GM18499 (cell line): Measurements from ENCODE around the gene ADGRD1.

Source experiments
- ATAC-seq: cut with Tn5 transposase; IDR thresholded peaks from one replicate; pipeline ENCODE4 v1.9.1; 2021; ENCODE audit warnings: moderate number of reproducible peaks; ENCODE audit not compliant: insufficient read depth, unreplicated experiment

ADGRD1 gene

DNA sequence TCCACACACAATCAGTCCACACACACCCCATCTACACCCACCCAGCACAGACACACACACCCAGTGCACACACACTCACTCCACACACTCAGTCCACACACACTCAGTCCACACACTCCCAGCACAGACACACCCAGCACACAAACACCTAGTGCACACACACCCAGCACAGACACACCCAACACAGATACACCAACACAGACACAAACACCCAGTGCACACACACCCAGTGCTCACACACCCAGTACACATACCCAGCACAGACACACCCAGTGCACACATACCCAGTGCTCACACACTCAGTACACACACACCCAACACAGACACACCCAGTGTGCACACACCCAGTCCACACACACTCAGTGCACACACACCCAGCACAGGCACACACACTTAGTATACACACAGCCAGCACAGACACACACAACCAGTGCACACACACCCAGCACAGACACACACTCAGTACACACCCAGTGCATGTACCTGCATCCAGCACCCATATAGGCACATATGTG, 63.8 kb downstream of the ADGRD1 start:
- ATAC-seq = no peak

DNA sequence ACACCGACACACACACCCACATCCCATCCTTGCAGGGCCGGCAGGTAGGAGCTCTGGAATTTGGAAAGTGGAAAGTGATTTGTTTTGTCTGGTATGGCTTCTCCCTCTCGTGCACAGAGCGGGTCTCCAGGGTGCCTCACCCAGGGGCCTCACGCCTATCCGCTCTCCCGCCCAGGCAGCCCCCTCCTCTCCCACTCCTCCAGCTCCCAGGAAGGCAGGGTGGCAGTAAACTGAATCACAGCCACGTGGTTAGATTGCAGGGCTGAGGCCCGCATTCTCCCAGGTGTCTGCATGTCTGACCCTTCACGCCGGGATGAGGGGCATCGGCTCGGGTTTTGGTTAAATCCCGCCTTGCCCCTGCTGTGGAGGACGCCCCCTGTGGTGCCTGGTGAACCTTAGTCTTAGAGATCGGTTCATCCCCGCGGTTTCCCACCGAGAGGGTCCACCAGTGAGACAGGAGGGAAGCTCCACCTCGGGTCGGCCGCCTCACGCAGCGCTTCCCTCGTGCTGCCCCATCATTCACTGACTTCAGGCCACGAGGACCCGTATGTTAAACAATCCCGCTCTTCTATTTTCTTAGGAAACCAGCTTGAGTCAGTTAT, 64.4 kb downstream of the ADGRD1 start:
- ATAC-seq = no peak

DNA sequence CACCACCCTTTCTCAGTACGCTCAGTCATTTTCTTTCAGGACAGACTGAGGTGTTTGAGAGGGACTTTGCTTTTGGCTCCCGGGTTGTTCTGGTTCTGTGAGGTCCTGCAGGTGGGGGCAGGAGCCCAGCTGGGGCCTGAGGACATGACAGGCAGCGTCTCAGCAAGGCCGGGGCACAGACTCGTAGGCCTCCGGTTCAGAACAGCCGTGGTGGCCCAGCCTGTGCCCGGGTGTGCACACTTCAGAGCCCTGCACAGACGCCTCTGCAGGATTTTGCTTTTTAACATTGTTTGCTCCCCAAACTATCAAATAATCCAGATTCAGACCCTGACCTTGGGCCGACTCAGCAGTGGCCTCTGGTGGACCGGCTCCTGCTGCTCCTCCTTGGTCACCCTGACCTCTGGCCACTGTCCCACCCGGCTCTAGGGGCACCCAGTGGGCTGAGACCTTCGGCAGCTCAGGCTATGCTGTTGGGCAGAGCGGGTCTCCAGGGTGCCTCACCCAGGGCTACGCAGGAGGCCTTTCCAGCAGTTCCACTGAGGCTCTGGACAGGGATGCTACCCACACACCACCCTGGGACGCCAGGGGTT, 65.2 kb downstream of the ADGRD1 start:
- ATAC-seq = no peak

DNA sequence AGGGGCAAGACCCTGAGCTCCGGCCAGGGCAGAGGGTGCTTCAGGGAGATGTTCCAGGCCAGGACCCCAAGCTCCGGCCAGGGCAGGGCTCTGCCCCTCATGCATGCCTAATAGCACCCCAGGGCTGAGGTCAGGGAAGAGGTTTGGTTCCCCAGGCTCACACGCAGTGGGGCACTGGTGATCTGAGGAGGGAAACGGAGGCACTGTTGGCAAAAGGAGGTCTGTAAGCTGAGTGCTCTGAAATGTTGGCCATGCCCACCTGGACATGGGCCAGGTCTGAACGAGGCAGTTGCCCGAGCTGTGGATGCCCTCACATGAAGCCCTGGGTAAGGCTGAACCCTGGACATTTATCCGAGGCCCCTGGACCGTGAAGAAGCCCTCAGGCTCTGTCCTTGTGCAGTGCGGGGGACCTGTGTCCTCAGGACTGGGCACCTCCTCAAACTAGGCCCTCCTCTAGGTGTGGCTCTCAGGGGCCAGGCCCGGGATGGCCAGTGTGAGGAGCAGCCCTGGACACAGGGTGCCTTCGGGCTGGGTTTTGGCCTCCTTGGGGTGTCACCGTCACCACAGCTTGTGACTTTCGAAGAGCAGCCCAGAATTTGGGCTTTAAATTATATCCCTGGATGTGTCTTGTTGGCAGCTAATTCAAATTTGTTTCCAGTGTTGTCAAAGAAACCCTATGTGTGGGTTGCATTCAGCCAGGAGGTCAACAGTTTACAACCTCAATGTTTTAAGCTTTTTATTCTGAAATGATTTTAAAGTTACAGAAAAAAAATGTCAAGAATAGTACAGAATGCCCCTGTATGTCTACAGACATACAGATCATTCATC, 66.8 kb downstream of the ADGRD1 start:
- no peak for ATAC-seq

DNA sequence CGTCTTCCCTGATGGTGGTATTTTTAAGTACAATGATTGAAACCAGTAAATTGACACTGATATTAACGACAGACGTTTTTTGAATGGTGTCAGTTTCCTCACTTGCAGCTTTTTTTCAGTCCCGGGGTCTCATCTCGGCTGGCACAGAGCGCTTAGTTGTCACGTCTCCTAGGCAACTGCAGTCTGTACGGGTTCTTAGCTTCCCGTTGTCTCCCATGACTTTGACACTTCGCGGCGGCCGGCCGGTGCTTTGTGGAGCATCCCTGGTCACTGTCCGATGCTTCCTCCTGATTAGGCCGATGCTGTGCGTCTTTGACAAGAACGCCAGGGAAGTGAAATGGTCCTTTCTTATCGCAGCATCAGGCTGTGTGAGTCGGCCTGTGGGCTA, 67.4 kb downstream of the ADGRD1 start:
- ATAC-seq = no peak

DNA sequence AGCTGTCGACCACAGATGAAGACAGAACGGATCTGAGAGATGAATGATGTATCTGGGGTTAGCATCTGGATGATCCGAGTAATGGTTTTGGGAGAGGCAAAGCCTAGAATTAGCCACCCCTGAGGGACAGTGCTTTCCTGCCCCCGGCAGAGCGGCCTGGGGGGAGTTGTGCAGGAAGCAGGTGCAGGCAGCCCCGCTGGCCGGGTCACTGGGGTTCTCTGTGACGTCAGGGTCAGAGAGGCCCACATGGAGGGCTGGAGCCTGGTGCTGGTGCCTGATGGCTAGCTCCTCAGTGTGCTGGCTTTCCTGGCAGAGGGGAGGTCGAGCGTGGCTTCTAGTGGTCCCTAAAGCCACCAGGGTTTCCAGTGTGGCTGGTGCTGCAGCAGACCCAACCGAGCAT, 70.3 kb downstream of the ADGRD1 start:
- ATAC-seq = no peak

DNA sequence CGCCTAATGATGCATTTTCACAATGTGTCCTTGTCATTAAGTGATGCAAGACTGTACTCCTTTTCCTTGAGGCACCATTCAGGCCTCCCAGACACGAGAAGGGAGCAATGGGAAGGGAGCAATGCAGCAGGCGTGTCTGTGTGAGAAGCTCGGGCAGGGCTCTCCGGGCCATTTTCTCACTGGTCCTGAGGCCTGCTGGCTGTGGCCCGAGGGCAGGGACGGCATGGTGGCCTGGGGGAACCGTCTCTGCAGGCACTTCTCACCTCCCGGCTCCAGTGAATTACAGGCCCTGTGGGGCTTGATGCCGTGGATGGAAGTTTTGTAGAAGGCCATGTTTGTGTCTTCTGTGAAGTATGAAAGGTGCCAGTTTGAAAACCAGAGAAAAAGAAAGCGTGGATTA, 71.0 kb downstream of the ADGRD1 start:
- no peak for ATAC-seq

DNA sequence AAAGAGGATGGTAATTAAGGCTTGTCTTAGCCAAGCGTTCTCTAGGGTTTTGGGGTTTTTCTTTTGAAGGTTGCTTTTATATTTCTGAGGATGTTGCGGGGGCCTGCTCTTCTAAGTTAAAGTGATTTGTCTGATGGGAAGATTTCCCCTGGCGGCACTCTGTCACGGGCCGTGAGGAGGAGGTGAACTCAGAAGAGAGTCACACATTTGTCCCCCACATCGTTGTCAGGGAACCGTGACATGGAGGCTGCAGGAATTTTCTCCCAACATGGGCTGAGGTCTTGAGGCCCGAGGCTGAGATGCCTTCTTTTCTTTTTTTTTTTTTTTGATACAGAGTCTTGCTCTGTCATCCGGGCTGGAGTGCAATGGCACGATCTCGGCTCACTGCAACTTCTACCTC, 71.5 kb downstream of the ADGRD1 start:
- no peak for ATAC-seq

DNA sequence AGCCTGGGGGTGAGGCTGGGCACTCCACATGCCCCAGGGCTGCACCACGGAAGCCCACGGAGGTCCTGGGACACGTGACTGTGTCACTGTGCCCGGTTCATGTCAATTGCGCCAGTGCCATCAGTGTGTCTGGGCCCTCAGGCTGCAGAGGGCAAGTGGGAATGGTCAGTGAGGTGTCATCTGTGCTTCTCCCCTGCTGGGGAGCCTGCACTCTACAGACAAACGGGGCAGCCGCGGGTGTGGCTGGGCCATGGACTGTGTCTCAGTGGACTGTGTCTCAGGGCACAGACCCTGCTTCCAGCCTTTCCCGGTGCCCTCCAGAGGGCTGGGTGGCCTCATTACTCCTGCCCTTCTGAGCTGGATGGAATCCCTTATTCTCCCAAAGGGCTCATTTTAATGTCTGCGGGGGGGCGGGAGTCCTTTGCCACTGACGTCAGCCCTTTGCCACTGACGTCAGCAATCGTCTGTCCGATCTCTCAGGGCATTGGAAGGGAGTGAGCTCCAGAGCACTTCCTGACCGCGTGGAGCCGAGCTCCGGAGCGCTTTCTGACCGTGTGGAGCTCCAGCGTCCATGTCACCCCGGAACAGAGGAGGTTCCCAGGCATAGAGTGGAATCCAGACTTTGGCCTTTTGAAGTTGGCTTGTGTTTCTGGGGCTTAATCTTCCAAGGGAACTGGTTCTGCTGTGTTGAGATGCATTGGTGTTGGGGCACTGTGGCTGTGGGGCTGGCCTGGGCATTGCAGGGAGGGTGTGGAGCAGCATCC, 72.4 kb downstream of the ADGRD1 start:
- no peak for ATAC-seq

DNA sequence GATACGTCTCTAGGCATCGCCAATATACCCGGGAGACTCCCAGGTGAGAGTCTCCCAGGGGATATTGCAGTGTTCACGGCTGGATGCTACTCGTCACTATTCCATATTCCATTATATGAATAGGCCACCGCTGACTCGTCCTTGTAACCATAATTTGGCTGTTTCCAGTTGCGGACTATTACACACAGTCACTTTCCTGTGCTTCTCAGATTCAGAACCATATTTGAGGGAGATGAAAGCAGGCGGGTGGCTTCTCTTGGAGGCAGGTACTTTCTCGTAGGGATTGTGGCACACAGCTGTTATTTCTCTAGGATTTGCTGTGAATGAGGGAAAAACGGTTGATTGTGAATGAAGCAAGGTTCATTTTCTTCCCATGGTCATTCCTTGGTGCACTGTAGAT, 73.0 kb downstream of the ADGRD1 start:
- ATAC-seq = no peak

DNA sequence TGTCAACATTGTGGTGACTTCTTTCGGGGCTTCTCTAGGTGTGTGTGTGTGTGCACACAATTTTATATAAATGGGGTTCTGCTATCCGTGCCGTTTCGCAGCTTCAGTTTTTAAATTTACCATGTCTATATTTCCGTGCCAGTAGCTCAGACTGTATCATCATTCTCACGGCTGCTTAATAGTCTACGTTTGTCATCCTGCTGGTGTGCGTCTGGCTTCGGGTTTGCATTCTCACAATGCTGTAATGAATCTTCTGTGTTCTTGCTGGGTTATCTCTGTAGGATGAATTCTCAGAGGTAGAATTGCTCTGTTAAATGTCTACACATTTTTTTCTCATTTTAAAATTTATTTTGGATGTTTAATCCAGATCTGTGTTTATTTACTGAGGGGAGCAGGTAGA, 73.6 kb downstream of the ADGRD1 start:
- ATAC-seq = no peak

DNA sequence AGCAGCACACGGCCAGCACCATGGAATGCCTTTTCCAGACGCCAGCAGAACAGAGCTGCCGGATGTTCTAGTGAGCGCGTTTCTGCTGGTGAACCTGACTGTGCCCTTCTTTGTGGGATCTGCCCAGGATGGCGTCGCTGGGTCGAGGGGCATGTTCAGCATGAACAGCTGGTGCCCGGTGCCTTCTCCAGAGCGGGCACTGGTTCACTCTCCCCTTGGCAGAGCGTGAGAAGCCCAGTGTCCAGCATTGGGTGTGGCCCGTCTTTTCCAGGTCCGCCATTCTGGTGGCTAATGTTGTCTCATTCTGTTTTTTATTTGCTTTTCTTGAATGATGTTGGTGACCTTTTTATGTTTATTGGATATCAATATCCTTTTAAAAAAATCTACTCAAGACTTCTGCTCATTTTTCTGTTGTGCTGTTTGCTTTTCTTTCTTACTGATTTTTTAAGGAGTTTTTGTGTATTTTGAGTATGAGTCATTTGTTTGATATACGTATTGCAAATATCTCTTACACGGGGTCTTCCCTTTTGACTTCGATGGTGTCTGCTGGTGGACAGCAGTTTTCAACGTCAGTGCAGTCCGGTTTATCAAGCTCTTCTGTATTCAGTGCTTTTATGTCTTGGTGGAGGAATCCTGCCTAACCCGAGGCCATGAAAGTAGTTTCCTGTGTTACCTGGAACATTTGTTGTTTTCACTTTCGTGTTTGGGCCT, 74.3 kb downstream of the ADGRD1 start:
- ATAC-seq = no peak

DNA sequence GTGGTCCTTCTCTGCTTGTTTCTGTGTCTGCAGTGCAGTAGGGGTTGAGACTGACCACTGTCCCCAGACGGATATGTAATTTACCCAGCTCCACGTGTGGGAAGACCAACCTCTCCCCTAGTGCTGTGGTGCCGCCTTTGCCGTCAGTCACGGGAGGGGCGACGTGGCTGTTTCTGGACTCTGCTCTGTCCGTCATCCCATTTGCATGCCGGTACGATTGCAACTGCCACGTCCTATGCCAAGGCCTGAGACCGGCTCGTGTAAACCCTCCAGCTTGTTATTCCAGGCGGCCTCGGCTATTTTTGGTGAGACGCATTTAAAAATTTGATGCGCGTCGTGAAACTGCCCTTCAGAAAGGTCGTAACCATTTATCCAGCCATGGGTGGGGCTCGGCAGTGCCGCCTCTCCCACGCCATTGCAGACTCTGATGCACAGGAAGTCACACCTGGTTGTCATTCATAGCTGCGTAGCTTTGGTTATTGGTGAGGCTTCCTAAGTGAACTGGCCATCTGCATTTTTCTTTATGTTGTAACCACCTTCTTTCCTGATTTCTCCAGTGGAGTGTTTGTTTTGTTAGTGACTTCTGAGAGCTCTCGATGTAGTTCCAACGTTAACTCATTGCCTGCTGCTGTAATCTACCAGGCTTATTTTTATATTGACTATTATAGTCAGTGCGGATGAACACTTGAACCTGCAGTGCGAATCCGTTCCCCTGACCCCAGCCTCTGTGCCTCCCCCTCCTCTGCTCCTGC, 75.1 kb downstream of the ADGRD1 start:
- ATAC-seq = no peak

DNA sequence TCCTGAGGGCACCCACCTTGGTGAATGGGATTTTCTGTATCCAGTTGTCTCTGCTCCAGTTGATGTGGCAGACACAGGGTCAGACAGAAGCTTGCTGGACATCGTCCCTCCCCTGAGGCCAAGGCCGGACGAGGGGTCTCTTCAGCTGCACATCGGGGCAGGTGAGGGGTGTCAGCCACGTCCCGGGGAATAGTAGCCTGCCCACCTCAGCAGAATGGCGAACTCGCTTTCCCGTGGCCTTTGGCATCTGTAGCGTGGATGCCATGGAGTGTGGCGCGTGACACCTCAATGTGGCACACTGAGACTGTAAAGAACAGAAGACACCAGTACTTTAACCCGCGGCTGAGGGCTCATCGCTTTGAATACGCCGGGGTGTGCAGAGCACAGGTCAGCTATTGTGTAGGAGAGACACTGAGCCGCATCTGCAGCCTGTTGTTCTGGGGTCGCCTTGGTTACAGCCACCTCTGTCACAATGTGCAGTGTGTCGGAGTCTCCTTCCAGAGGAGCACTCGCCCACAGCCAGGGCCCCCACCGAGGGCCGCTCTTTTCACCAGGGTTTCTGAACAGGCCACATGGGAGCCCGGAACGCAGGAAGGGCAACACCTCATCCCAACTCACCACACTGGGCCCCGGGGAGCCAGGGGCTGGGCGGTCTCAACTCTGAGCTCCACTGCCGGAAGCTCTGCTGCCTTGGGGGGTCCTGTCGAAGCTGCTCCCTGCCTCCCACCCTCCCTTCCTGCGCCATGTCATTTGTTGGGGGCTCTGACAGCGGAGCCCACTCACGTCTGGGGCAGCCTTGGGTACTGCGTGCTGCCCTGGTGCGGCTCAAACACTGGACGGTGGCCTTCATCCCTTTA, 77.0 kb downstream of the ADGRD1 start:
- no peak for ATAC-seq

DNA sequence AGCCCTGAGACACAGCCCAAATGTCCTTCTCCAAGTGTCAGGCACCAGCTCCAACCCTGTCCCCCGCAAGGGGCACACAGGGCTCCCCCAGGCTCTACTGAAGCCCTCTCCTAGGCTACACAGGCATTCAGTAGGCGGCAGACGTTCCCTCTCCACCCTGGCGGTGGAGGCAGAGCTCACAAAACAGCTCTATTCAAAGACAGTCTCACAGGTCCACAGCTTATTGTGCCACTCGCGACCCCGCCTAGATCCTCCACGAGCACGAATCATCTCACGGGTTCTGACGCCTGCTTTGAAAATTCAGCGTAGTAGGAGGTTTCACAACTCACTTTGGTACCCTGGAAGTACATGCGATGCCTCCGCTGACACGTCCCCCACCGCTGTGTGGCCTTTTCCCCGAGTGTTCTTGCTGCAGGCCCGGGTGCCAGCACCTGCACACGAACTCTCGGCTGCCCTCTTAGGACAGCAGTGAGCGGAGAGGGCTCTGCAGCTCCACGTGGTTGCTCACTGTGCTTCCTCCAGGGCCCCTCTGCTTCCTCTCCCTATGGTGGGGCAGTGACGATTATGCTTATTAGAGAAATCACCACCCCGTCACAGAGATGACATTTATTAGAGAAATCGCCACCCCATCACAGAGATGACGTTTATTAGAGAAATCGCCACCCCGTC, 78.5 kb downstream of the ADGRD1 start:
- ATAC-seq = no peak

DNA sequence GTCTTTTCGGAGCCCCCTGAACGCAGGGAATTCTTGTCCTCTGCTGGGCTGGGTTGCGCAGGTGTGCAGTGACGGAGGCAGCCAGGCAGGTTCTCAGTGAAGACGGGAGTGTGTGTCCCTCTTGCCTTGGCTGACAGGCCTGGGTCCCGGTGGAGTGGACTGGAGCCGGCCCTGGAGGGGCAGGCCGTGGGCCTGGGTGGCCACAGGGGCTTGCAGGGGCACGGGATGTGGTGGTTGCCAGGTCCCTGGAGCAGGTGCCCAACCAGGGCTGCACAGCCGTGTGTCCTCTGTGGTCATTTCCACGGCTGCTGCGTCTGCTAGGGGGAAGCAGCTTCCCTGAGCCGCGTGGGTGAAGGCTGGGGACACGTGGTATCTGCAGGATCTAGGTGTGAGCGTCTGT, 79.8 kb downstream of the ADGRD1 start:
- ATAC-seq = no peak

DNA sequence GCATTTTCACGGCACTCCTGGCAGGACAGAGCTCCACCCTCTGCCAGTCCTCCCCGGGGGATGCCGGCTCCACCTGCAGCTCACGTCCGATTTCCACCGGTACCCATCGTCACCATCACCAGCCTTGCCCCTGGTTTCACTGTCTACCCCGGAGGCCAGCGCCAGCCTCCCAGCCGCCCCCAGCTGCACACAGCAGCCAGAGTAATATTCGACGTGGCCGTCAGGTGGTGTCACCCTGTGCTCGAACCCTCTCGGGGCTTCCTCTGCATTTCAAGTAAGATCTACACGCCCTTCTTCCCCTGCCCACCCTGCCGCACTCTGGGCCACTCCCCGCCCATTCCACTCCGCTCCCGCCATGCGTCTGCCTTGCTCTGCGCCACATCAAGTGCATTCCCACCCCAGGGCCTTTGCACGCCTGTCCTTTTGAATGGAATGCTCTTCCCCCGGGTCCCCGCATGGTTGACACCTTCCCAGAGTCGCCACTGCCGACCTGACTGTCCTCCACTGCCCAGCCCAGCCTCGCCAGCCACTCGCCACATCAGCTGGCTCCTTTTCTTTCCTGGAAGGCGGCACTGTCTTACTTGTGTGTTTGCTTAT, 80.3 kb downstream of the ADGRD1 start:
- ATAC-seq = no peak
